Measurements from ENCODE around the gene ZNF462.

Gene ZNF462

DNA sequence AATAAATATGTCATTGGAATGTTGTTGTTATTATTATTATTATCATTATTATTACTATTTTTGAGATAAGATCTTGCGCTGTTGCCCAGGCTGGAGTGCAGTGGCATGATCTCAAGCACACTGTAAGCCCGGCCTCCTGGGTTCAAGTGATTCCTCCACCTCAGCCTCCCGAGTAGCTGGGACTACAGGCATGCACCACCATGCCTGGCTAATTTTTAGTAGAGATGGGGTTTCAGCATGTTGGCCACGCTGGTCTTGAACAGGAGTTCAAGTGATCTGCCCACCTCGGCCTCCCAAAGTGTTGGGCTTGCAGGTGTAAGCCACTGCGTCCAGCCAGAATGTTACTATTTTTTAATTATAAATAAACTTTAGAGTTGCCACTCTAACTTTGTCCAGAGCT lies 14.4 kb downstream of the ZNF462 start:
- no peaks in the 10 kb centered on the region for H3K36me3 ChIP-seq (replicated peaks; ENCODE audit: low read depth, low read length)
- TF ChIP-seq EZH2phosphoT487 (IDR thresholded peaks at IDR 0.05; ENCODE audit: low read depth) (no peak), CTCF (IDR thresholded peaks at IDR 0.05; ENCODE audit: low read depth, low read length) (no peak)
- no peak overlapping the region for H3K27ac ChIP-seq (ENCODE audit: low read length)
- no peaks in the 10 kb centered on the region for H3K79me2 ChIP-seq (ENCODE audit: low read length)
- no peak overlapping the region for H3K4me2 ChIP-seq (ENCODE audit: low read length)
- no peak overlapping the region for H2AFZ ChIP-seq (ENCODE audit: low read depth, low read length)
- no peaks in the 10 kb centered on the region for H3K9me3 ChIP-seq (ENCODE audit: insufficient read depth, low read length)
- H3K9ac ChIP-seq (ENCODE audit: low read length): no peak overlapping the region
- no peak overlapping the region for H3K4me3 ChIP-seq (ENCODE audit: low read length)
- H4K20me1 ChIP-seq (ENCODE audit: insufficient read depth, low read length): no peaks in the 10 kb centered on the region
- H3K27me3 ChIP-seq (ENCODE audit: low read depth, low read length): no peaks in the 10 kb centered on the region
- H3K4me1 ChIP-seq (ENCODE audit: low read length): no peaks in the 10 kb centered on the region

GRCh38 chr9:106878081-106878837 lies 15.3 kb downstream of the ZNF462 start:
- Histone ChIP-seq H4K20me1 (ENCODE audit: insufficient read depth, low read length) (no peaks in the 10 kb centered on the region), H2AFZ (ENCODE audit: low read depth, low read length) (no peak overlapping the region), H3K9me3 (ENCODE audit: insufficient read depth, low read length) (no peaks in the 10 kb centered on the region), H3K36me3 (replicated peaks; ENCODE audit: low read depth, low read length) (no peaks in the 10 kb centered on the region), H3K4me2 (ENCODE audit: low read length) (no peak overlapping the region), H3K9ac (ENCODE audit: low read length) (no peak overlapping the region), H3K27me3 (ENCODE audit: low read depth, low read length) (no peaks in the 10 kb centered on the region), H3K4me1 (ENCODE audit: low read length) (no peaks in the 10 kb centered on the region), H3K4me3 (ENCODE audit: low read length) (no peak overlapping the region), H3K27ac (ENCODE audit: low read length) (no peak overlapping the region), H3K79me2 (ENCODE audit: low read length) (no peaks in the 10 kb centered on the region)
- TF ChIP-seq EZH2phosphoT487 (IDR thresholded peaks at IDR 0.05; ENCODE audit: low read depth): no peak
- no peak for TF ChIP-seq CTCF (IDR thresholded peaks at IDR 0.05; ENCODE audit: low read depth, low read length)

DNA sequence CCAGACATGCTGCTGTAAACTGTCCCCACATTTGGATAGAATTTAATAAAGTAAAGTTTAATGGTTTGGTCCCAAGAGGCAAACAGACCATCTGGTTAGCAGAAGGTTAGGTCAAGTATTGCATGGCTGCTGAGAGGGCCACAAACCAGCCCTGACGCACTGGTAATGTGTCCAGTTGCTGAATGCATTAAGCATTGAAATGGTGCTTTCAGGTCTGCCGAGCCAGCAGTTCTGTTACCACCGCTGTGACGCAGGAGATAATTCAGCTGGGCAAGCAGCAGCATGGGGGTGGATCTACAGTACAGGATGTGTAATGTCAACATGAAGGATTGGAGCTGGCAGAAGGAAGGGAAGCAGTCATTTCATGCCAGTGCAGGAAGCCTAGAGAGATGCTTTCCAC lies 16.0 kb downstream of the ZNF462 start:
- no peak overlapping the region for H2AFZ ChIP-seq (ENCODE audit: low read depth, low read length)
- no peaks in the 10 kb centered on the region for H3K4me1 ChIP-seq (ENCODE audit: low read length)
- no peaks in the 10 kb centered on the region for H4K20me1 ChIP-seq (ENCODE audit: insufficient read depth, low read length)
- no peak overlapping the region for H3K9ac ChIP-seq (ENCODE audit: low read length)
- H3K4me3 ChIP-seq (ENCODE audit: low read length): no peak overlapping the region
- H3K4me2 ChIP-seq (ENCODE audit: low read length): no peak overlapping the region
- H3K27ac ChIP-seq (ENCODE audit: low read length): no peak overlapping the region
- no peaks in the 10 kb centered on the region for H3K36me3 ChIP-seq (replicated peaks; ENCODE audit: low read depth, low read length)
- no peaks in the 10 kb centered on the region for H3K79me2 ChIP-seq (ENCODE audit: low read length)
- H3K27me3 ChIP-seq (ENCODE audit: low read depth, low read length): no peaks in the 10 kb centered on the region
- no peaks in the 10 kb centered on the region for H3K9me3 ChIP-seq (ENCODE audit: insufficient read depth, low read length)
- TF ChIP-seq EZH2phosphoT487 (IDR thresholded peaks at IDR 0.05; ENCODE audit: low read depth): no peak
- no peak for TF ChIP-seq CTCF (IDR thresholded peaks at IDR 0.05; ENCODE audit: low read depth, low read length)

DNA sequence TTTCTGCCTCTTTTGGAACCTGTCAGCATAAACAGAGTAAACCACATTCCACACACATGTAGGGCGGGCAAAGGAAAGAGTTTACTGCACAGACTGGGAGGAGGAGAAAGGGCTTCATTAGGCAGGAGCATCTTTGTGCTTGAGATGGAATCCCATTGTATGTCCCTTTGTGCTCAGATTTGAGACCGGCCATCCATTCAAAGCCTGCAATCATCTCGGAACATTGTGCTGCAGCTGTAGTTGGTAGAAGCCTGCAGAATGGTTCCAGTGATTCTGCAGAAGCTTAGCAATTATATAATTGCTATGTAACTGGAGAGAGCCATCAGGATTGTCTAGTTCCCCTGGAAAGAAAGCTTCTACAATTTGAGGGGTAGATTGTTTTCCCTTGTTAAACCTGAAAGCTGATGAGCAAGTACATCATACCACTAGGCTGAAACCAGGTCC lies 16.5 kb downstream of the ZNF462 start:
- Histone ChIP-seq H3K79me2 (ENCODE audit: low read length) (no peaks in the 10 kb centered on the region), H3K36me3 (replicated peaks; ENCODE audit: low read depth, low read length) (no peaks in the 10 kb centered on the region), H3K9me3 (ENCODE audit: insufficient read depth, low read length) (no peaks in the 10 kb centered on the region), H3K4me3 (ENCODE audit: low read length) (no peak overlapping the region), H3K4me2 (ENCODE audit: low read length) (no peak overlapping the region), H3K27me3 (ENCODE audit: low read depth, low read length) (no peaks in the 10 kb centered on the region), H4K20me1 (ENCODE audit: insufficient read depth, low read length) (no peaks in the 10 kb centered on the region), H3K4me1 (ENCODE audit: low read length) (no peaks in the 10 kb centered on the region), H2AFZ (ENCODE audit: low read depth, low read length) (no peak overlapping the region), H3K9ac (ENCODE audit: low read length) (no peak overlapping the region), H3K27ac (ENCODE audit: low read length) (no peak overlapping the region)
- TF ChIP-seq EZH2phosphoT487 (IDR thresholded peaks at IDR 0.05; ENCODE audit: low read depth): no peak
- TF ChIP-seq CTCF (IDR thresholded peaks at IDR 0.05; ENCODE audit: low read depth, low read length): no peak
